GM18868 (cell line): ENCODE measurements around the gene ZNF841.
A peak's percentile ranks its signal among the peaks of the same experiment; 100 is the strongest.
"Not testable (repeated sequence)": the region's sequence is repeated elsewhere in the genome, so short reads cannot be mapped to it uniquely, and the experiment has no call there.

ENCODE experiments used
- ATAC-seq: cut with Tn5 transposase; IDR thresholded peaks from one replicate; pipeline ENCODE4 v1.9.1; 2021; ENCODE audit warnings: mild to moderate bottlenecking, moderate library complexity; ENCODE audit not compliant: unreplicated experiment

Gene ZNF841

GRCh38 chr19:52069653-52070052 lies 25.9 kb downstream of the ZNF841 start:
- no peak for ATAC-seq

GRCh38 chr19:52066258-52066863 lies 29.2 kb downstream of the ZNF841 start:
- ATAC-seq: no peak

- ATAC-seq: no peak
Measured at GRCh38 chr19:52065399-52065798, 30.2 kb downstream of the ZNF841 start.

- ATAC-seq: not testable (repeated sequence)
Measured at GRCh38 chr19:52056480-52056879, 39.1 kb downstream of the ZNF841 start.

GRCh38 chr19:52051736-52052135 lies 43.8 kb downstream of the ZNF841 start:
- not testable (repeated sequence) for ATAC-seq

GRCh38 chr19:52048555-52049501 lies 46.7 kb downstream of the ZNF841 start, which contains the start of gene ZNF432:
TSS of gene ZNF432 (minus strand) at chr19:52048838. CDS start at chr19:52046868, 1,970 bp downstream.
- peak; percentile 91 for ATAC-seq

GRCh38 chr19:52039169-52039568 lies 56.4 kb downstream of the ZNF841 start:
- no peak for ATAC-seq

- no peak for ATAC-seq
Measured at GRCh38 chr19:52034051-52034728, 61.4 kb downstream of the ZNF841 start.

GRCh38 chr19:52028780-52029123 lies 66.8 kb downstream of the ZNF841 start:
- ATAC-seq: peak; percentile 20

- ATAC-seq: peak; percentile 79
Measured at GRCh38 chr19:52028027-52028779, 67.4 kb downstream of the ZNF841 start, which contains the start of gene ZNF614. TSS of gene ZNF614 (minus strand) at chr19:52028379. CDS start at chr19:52025745, 2,634 bp downstream.

- ATAC-seq: not testable (repeated sequence)
Measured at GRCh38 chr19:52026255-52026990, 69.1 kb downstream of the ZNF841 start.

GRCh38 chr19:52024478-52024877 lies 71.1 kb downstream of the ZNF841 start:
- ATAC-seq: not testable (repeated sequence)

GRCh38 chr19:52022193-52022592 lies 73.4 kb downstream of the ZNF841 start:
- no peak for ATAC-seq

GRCh38 chr19:52020506-52020905 lies 75.1 kb downstream of the ZNF841 start:
- ATAC-seq: no peak
